Ovary (tissue), 9 donors: Measurements from ENCODE around the gene C14orf93. TPM values are rescaled to one million over a fixed set of nuclear protein-coding genes. Genes with fewer than 3 reads are reported as not detected.
A peak's percentile ranks its signal among the peaks of the same experiment; 100 is the strongest.

ENCODE experiments used
- DNase-seq, 5 donors: peaks; one replicate each; pipeline ENCODE4 v3.0.0-alpha.2; 2019 to 2020
- H3K27ac ChIP-seq, 2 donors: fragments of 200-600 bp; one replicate each; pipeline versions ENCODE4 v1.5.1 to v1.8.0; 2019 to 2022
- H3K27me3 ChIP-seq: fragments of 200-600 bp; one replicate; pipeline ENCODE4 v1.8.0; 2022
- H3K36me3 ChIP-seq: fragments of 200-600 bp; sonication (generic); one replicate; pipeline ENCODE4 v1.5.1; 2019
- H3K4me1 ChIP-seq: one replicate; pipeline ENCODE4 v1.8.1; 2013; ENCODE audit warnings: mild to moderate bottlenecking, moderate library complexity; ENCODE audit not compliant: insufficient read depth
- H3K4me3 ChIP-seq: fragments of 200-600 bp; sonication (generic); one replicate; pipeline ENCODE4 v1.5.1; 2017
- H3K9me3 ChIP-seq, 2 donors: fragments of 200-600 bp in 1 of 2; sonication (generic) in 1 of 2; one replicate each; pipeline versions ENCODE4 v1.5.1 to v1.8.1; 2013 to 2019; ENCODE audit warnings: mild to moderate bottlenecking in 1 of 2, moderate library complexity in 1 of 2
- CTCF ChIP-seq, 3 donors: fragments of 450-650 bp in 2 of 3; fragments of 200-600 bp in 1 of 3; IDR thresholded peaks; one replicate each; pipeline versions ENCODE4 v1.5.1 to v1.8.0; 2016 to 2022; ENCODE audit warnings: antibody characterized with exemption in 3 of 3, mild to moderate bottlenecking in 1 of 3
- EP300 ChIP-seq: sonication (generic); formaldehyde crosslinking; IDR thresholded peaks from one replicate; pipeline ENCODE4 v1.6.1; 2017; ENCODE audit warnings: antibody characterized with exemption
- POLR2A ChIP-seq: fragments of 450-650 bp; IDR thresholded peaks from one replicate; pipeline ENCODE4 v1.6.1; 2017; ENCODE audit warnings: antibody characterized with exemption, mild to moderate bottlenecking, moderate library complexity
- WGBS, 3 donors: extraction: QIAGEN DNeasy Blood & Tissue Kit in 1 of 3; methylation state at CpG; one replicate each; pipeline versions ENCODE4 v1.1.5 to v1.1.7; 2013 to 2017; 5-methylcytosine and 5-hydroxymethylcytosine counted together
- intact Hi-C, 4 donors: fragments of 100-400 bp; cut with DNase I; formaldehyde crosslinking; loops; one replicate each; pipeline versions ENCODE4 v1.11.0 to v1.15.1; 2022 to 2023
- polyA plus RNA-seq, 2 donors: library from polyadenylated mRNA; stranded (reverse); fragments of 200-250 nt in 1 of 2; fragments of 350-450 nt in 1 of 2; fragmentation: Illumina TruSeq in 1 of 2; extraction: RNeasy Lipid Tissue Mini Kit (QIAGEN cat#74804) in 1 of 2; gene quantifications; one replicate each; pipeline ENCODE4 v1.2.3, GENCODE V29; 2013 to 2014
- total RNA-seq, 7 donors: library from RNA; depleted of rRNA in 2 of 7; stranded (reverse); fragments of >200 nt in 2 of 7; fragmentation: NEBNext Ultra II Directional in 3 of 7; extraction: Animal tissue kit (Norgen Biotek cat#: 25700) in 3 of 7; gene quantifications; one replicate each; pipeline versions ENCODE4 v1.1.0 to v1.2.4, GENCODE V29; 2016 to 2023
- donor health status: DM: no; HTN: no; CAD: no; lungs with moderate emphysema.
- donor health status: DM: no; HTN: no; CAD: no.
- donor health status: Bipolar disorder and iron deficiency.
- donor health status: DM: yes; HTN: yes; CAD: no.
- donor health status: DM: no; HTN: no; CAD: no.
- donor health status: DM: yes; HTN: yes; CAD: no.

The C14orf93 gene
- total and polyA plus RNA-seq, 9 donors, result 7.2 to 12.7 (median 10.8) TPM

- Histone ChIP-seq H3K27ac (peak overlapping the region in 1 of 2 donors; percentile 28), H3K9me3 (no peaks in the 10 kb centered on the region), H3K27me3 (no peaks in the 10 kb centered on the region), H3K36me3 (no peaks in the 10 kb centered on the region), H3K4me3 (no peak overlapping the region), H3K4me1 (peaks cover 12% of the 10 kb centered on the region)
- no peak for DNase-seq
- TF ChIP-seq CTCF (IDR thresholded peaks at IDR 0.05) (no peak), EP300 (no peak), POLR2A (no peak)
- intact Hi-C loops, result no loop called here
These were observed 32.6 kb downstream of the C14orf93 start for GRCh38 chr14:22977434-22977683.

GRCh38 chr14:22976620-22977433, 33.1 kb downstream of the C14orf93 start:
- Histone ChIP-seq H3K4me1 (peaks cover 12% of the 10 kb centered on the region), H3K4me3 (no peak overlapping the region), H3K27ac (peak overlapping the region in 1 of 2 donors; percentile 28), H3K9me3 (no peaks in the 10 kb centered on the region), H3K27me3 (no peaks in the 10 kb centered on the region), H3K36me3 (no peaks in the 10 kb centered on the region)
- no peak for TF ChIP-seq CTCF (IDR thresholded peaks at IDR 0.05)
- no peak for TF ChIP-seq POLR2A
- no peak for TF ChIP-seq EP300
- intact Hi-C loops, result no loop called here
- 46 to 53% (median 50%) methylated on average over 6 of the region's 6 CpGs for WGBS, 3 donors
- peak in 1 of 5 donors; percentile 12 for DNase-seq

- H3K36me3 ChIP-seq, result no peaks in the 10 kb centered on the region
- H3K27me3 ChIP-seq, result no peaks in the 10 kb centered on the region
- H3K27ac ChIP-seq, result no peak overlapping the region
- no peak overlapping the region for H3K4me3 ChIP-seq
- intact Hi-C loops, result no loop called here
- TF ChIP-seq EP300 (no peak), POLR2A (no peak), CTCF (IDR thresholded peaks at IDR 0.05) (no peak)
- peaks cover 12% of the 10 kb centered on the region for H3K4me1 ChIP-seq
- DNase-seq, result peak in 1 of 5 donors; percentile 44
- 58 to 65% (median 62%) methylated on average over 9 of the region's 9 CpGs for WGBS, 3 donors
- H3K9me3 ChIP-seq, result no peaks in the 10 kb centered on the region
These were observed 35.2 kb downstream of the C14orf93 start for GRCh38 chr14:22974530-22975313.

- peak in 1 of 5 donors; percentile 56 for DNase-seq
- Histone ChIP-seq H3K27ac (no peak overlapping the region), H3K4me1 (peaks cover 4% of the 10 kb centered on the region), H3K27me3 (no peaks in the 10 kb centered on the region), H3K36me3 (no peaks in the 10 kb centered on the region), H3K9me3 (no peaks in the 10 kb centered on the region), H3K4me3 (no peak overlapping the region)
- 88 to 91% (median 90%) methylated on average over 6 of the region's 6 CpGs for WGBS, 3 donors
- peak; percentile 46 to 56 (median 50) for TF ChIP-seq CTCF (IDR thresholded peaks at IDR 0.05)
- no peak for TF ChIP-seq EP300
- intact Hi-C loops, result no loop called here
These were observed 36.5 kb downstream of the C14orf93 start for GRCh38 chr14:22973217-22974032.
